IPS-11a (cell line): ENCODE results near the gene ETS1.

Experiments used
- H3K4me3 ChIP-seq: one replicate; pipeline ENCODE4 v1.5.1; 2013; ENCODE audit warnings: low read depth, low read length, control low read depth

The ETS1 gene

GRCh38 chr11:128504486-128504885 lies 82.9 kb downstream of the ETS1 start:
- H3K4me3 ChIP-seq = no peak overlapping the region

- no peak overlapping the region for H3K4me3 ChIP-seq
These were observed 83.9 kb downstream of the ETS1 start for GRCh38 chr11:128503245-128503991.

DNA sequence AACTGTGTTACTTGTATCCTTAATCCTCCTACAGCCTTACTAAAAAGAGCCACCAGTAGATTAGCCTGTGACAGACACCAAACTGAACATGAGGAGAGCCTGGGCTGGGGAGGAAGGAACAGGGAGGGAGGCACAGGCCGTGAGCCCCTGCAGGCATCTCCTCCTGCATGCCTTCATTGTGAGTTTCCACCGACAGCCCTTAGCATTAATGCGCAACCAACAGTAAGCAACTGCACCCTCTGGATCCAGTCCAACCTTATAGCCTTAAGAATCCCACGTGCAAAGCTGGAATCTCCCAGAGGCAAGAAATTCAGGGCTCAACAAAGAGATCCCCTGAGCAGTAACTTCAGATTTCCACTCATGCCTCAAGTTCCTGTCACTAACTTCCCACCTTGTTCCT lies 84.6 kb downstream of the ETS1 start:
- no peak overlapping the region for H3K4me3 ChIP-seq

- no peak overlapping the region for H3K4me3 ChIP-seq
These were observed 85.5 kb downstream of the ETS1 start for GRCh38 chr11:128501632-128502549.

- H3K4me3 ChIP-seq = no peak overlapping the region
These were observed 86.3 kb downstream of the ETS1 start for GRCh38 chr11:128501008-128501407.

DNA sequence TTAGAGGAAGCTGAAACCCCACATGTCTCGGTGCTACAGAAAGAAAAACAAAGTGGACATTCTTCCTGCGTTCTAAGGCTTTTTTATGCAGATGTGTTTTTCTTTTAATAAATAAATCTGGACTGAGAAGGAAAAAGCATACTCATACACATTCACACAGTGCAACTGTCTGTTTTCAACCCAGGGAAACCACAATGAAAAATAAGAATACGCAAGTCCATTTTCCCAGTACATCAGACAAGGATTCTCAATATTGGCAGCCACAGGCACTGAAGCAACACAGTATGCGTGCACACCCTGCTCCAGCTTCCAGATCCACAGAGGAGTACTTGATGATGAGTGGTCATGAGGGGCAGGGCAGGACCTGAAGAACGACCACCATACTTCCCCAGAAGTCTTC lies 86.9 kb downstream of the ETS1 start:
- no peak overlapping the region for H3K4me3 ChIP-seq

GRCh38 chr11:128499613-128500253 lies 87.6 kb downstream of the ETS1 start:
- no peak overlapping the region for H3K4me3 ChIP-seq

GRCh38 chr11:128498721-128499245 lies 88.6 kb downstream of the ETS1 start:
- no peak overlapping the region for H3K4me3 ChIP-seq

DNA sequence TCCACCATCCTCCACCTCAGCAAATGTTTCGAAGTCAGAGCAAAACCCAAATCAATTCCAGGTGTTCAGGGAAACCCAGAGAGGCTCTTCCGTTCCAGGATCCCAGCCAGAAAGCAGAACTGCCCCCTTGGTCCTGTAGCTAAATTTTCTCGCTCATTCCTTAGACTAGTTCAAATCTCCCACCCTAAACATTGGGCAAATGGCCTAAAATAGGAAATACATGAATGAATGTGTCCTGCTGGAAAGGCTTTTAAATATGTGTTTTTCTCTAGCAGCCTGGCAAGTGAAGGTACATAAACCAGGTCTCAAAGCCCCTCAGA lies 89.6 kb downstream of the ETS1 start:
- H3K4me3 ChIP-seq = no peak overlapping the region

DNA sequence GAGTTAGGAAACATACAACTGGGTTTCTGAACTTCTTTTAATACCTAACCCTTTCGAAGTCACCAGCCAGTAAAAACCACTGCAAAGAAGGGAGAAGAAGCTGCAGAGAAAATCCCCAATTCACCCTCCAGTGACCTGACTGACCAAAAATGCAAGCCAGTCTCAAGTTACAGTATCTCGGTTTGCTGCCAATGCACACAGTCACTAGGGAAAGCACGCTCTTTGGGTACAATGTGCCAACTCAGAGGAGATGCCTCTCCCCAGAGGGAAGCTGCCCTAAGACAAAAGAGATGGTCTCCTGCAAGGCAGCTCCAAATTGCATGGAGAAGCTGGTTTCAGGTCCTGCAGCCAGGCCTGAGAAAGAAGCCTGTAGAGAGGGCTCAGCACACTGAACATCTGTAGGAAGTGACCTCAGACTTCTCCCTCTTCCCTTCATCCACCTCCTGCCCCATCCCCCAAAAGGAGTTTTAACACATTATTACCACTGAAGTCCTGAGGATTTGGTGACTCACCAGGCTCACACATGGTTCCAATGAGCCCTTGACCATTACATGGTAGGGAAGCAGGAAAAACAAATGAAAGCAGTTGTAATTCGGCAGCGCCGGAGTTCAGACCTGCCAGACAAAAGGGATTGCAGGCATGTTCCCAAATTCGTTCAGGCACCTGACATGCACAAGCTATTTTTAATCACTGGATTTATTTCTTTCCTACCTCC lies 90.1 kb downstream of the ETS1 start:
- no peak overlapping the region for H3K4me3 ChIP-seq

GRCh38 chr11:128496692-128497060 lies 90.7 kb downstream of the ETS1 start:
- no peak overlapping the region for H3K4me3 ChIP-seq

GRCh38 chr11:128496249-128496648 lies 91.1 kb downstream of the ETS1 start:
- H3K4me3 ChIP-seq = no peak overlapping the region

DNA sequence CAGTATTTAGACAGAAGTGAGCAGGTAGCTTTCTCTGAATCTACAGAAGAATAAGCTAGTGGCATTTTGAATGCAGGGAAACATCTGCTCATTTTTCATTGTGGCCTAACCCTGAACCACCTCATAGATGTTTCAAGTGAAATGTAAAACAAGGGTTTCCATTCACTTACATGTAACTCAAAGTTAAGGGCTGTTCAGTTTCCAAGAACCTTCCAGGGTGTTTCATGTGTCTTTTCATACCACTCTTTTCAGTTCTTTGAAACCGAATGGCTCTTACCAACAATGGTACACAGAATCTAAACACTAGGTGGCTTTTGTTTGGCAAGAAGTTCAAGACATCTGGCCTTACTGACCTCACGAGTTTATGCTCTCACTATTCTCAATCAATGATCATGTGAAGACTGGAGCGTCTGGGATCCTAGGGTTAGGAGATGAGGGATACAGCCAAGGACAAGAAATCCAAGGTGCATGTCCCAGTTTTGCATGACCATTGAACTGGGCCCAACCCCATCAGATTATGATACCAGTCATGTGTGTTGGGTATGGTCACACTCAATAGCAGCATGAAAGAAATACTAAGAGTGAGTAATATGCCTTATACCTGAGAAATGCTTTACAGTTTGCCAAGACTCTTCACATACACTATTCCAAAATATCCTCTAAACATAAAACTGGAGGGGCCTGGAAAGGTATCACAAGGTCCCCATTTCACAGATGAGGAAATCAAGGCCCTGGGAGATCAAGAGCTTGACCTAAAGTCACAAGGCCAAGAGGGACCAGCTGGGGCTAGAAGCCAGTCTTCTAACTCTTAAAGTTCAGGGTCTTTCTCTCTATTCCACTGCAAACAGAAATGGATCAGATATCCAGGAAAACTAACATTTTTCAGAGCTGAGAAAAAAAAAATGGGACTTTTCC lies 92.7 kb downstream of the ETS1 start:
- H3K4me3 ChIP-seq = no peak overlapping the region

GRCh38 chr11:128493570-128493965 lies 93.8 kb downstream of the ETS1 start:
- H3K4me3 ChIP-seq = no peak overlapping the region

GRCh38 chr11:128492903-128493569 lies 94.3 kb downstream of the ETS1 start:
- no peak overlapping the region for H3K4me3 ChIP-seq

- no peak overlapping the region for H3K4me3 ChIP-seq
These were observed 94.9 kb downstream of the ETS1 start for GRCh38 chr11:128492461-128492860.

GRCh38 chr11:128491195-128491936 lies 96.0 kb downstream of the ETS1 start:
- H3K4me3 ChIP-seq = no peak overlapping the region

- H3K4me3 ChIP-seq = no peak overlapping the region
These were observed 97.3 kb downstream of the ETS1 start for GRCh38 chr11:128490092-128490491.

GRCh38 chr11:128488471-128488870 lies 98.9 kb downstream of the ETS1 start:
- no peak overlapping the region for H3K4me3 ChIP-seq
